Calu3 (cell line): Measurements from ENCODE around the gene CLDN14. TPM values are rescaled to one million over a fixed set of nuclear protein-coding genes. Genes with fewer than 3 reads are reported as not detected.

ENCODE experiments used
- BruUV-seq: library from RNA; stranded (reverse); fragments of 400-500 nt; replicated peaks from 2 replicates; lab custom pipeline; 2021; lab: Mats Ljungman, UMichigan
- CTCF ChIA-PET: fragments of 300-600 bp; sonication (Branson Sonifier 250); formaldehyde crosslinking; loops from one replicate; lab custom pipeline; 2022; ENCODE audit warnings: antibody characterized with exemption; lab: Charles Lee
- DNase-seq: peaks from one replicate; pipeline ENCODE4 v3.0.0; 2022
- H3K27ac Mint-ChIP-seq: one replicate; pipeline ENCODE4 v1.8.0; 2022; ENCODE audit warnings: mixed read lengths; ENCODE audit not compliant: unreplicated experiment
- H3K27me3 Mint-ChIP-seq: one replicate; pipeline ENCODE4 v1.8.0; 2022; ENCODE audit warnings: mixed read lengths; ENCODE audit not compliant: unreplicated experiment
- H3K36me3 Mint-ChIP-seq: one replicate; pipeline ENCODE4 v1.8.0; 2022; ENCODE audit warnings: mild to moderate bottlenecking, moderate library complexity, mixed read lengths; ENCODE audit not compliant: insufficient read depth, unreplicated experiment
- H3K4me1 Mint-ChIP-seq: one replicate; pipeline ENCODE4 v1.8.0; 2022; ENCODE audit warnings: mild to moderate bottlenecking, low read depth, mixed read lengths; ENCODE audit not compliant: unreplicated experiment
- H3K4me3 Mint-ChIP-seq: one replicate; pipeline ENCODE4 v1.8.0; 2022; ENCODE audit warnings: mild to moderate bottlenecking, low read depth, moderate library complexity, mixed read lengths; ENCODE audit not compliant: unreplicated experiment
- H3K9me3 Mint-ChIP-seq: one replicate; pipeline ENCODE4 v1.8.0; 2022; ENCODE audit warnings: low read depth, mixed read lengths; ENCODE audit not compliant: unreplicated experiment
- CTCF ChIP-seq: fragments of 200-600 bp; IDR thresholded peaks from one replicate; pipeline ENCODE4 v1.8.0; 2022; ENCODE audit warnings: antibody characterized with exemption; ENCODE audit not compliant: unreplicated experiment
- intact Hi-C: fragments of 100-400 bp; cut with micrococcal nuclease; formaldehyde crosslinking; loops from one replicate; pipeline ENCODE4 v1.10.0; 2022; ENCODE audit not compliant: unreplicated experiment
- total RNA-seq: library from RNA; stranded (reverse); gene quantifications from 2 replicates; pipeline ENCODE4 v1.2.3, GENCODE V29; 2022

The CLDN14 gene
- total RNA-seq, 1 experiment from 2014 or later: not detected

GRCh38 chr21:36489103-36489775 lies 9.3 kb upstream of the CLDN14 start:
- BruUV-seq: no TSS peak
- CTCF ChIA-PET: interaction anchor here (0.7 kb wide), 2 partner anchors 11 to 20 kb away, joined by 4 read pairs; no protein-coding TSS in a partner anchor
- intact Hi-C loops: no loop called here
- Mint-ChIP-seq H3K27me3 (no peaks in the 10 kb centered on the region), H3K9me3 (no peaks in the 10 kb centered on the region), H3K4me3 (no peak overlapping the region), H3K27ac (no peak overlapping the region), H3K4me1 (no peaks in the 10 kb centered on the region), H3K36me3 (no peaks in the 10 kb centered on the region)
- DNase-seq: no peak
- no peak for TF ChIP-seq CTCF

GRCh38 chr21:36487641-36488307 lies 7.9 kb upstream of the CLDN14 start:
- no peaks in the 10 kb centered on the region for H3K4me1 Mint-ChIP-seq
- no peak for DNase-seq
- CTCF ChIA-PET: no interaction called here
- TF ChIP-seq CTCF: no peak
- no peaks in the 10 kb centered on the region for H3K36me3 Mint-ChIP-seq
- H3K9me3 Mint-ChIP-seq: no peaks in the 10 kb centered on the region
- intact Hi-C loops: no loop called here
- H3K27me3 Mint-ChIP-seq: no peaks in the 10 kb centered on the region
- no peak overlapping the region for H3K4me3 Mint-ChIP-seq
- no peak overlapping the region for H3K27ac Mint-ChIP-seq
- BruUV-seq: no TSS peak

GRCh38 chr21:36486246-36486645 lies 6.3 kb upstream of the CLDN14 start:
- Mint-ChIP-seq H3K4me3 (no peak overlapping the region), H3K9me3 (peaks cover 2% of the 10 kb centered on the region), H3K4me1 (peaks cover 10% of the 10 kb centered on the region), H3K27me3 (no peaks in the 10 kb centered on the region), H3K27ac (no peak overlapping the region), H3K36me3 (no peaks in the 10 kb centered on the region)
- no peak for DNase-seq
- no peak for TF ChIP-seq CTCF
- intact Hi-C loops: no loop called here
- BruUV-seq: no TSS peak
- CTCF ChIA-PET: interaction anchor here (0.6 to 1.0 kb wide), 2 partner anchors 10 to 166 kb away, joined by 4 to 16 read pairs; partner anchors contain the start of gene MORC3

- no peak overlapping the region for H3K27ac Mint-ChIP-seq
- BruUV-seq: no TSS peak
- H3K36me3 Mint-ChIP-seq: no peaks in the 10 kb centered on the region
- no peak for TF ChIP-seq CTCF
- CTCF ChIA-PET: no interaction called here
- peaks cover 2% of the 10 kb centered on the region for H3K9me3 Mint-ChIP-seq
- no peak for DNase-seq
- no peaks in the 10 kb centered on the region for H3K27me3 Mint-ChIP-seq
- no peak overlapping the region for H3K4me3 Mint-ChIP-seq
- intact Hi-C loops: no loop called here
- H3K4me1 Mint-ChIP-seq: peaks cover 10% of the 10 kb centered on the region
Measured at GRCh38 chr21:36485476-36485875, 5.6 kb upstream of the CLDN14 start.
